ENCODE measurements around the gene SUN5. TPM values are rescaled to one million over a fixed set of nuclear protein-coding genes. Genes with fewer than 3 reads are reported as not detected.

Gene SUN5
- total and polyA plus RNA-seq, 2 donors (not counting 3 experiments of a cell fraction or from before 2014, with no cell fraction given) = not detected

DNA sequence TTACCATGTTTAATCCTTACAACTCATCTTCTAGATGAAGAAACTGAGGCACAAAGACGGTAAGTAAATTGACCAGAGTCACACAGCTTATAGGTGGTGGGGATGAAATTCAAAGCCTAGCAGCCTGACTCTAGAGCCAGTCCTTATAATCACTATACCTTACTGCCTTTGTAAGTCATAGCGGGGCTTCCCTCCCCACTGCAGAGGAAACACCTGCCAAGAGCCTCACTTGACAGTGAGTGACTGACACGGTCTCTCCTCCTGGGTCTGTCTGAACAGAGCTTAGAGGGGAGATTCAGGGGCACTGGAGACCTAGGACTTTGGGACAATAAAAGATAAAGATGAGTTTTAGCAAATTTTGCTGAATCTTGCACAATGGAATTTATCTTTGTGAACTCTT, 12.8 kb downstream of the SUN5 start:
- ChIA-PET CTCF (no interaction called here), POLR2A (no interaction called here)
- H2AFZ ChIP-seq (ENCODE audit: low read depth, low read length) = no peak overlapping the region
- no TSS peak for BruUV-seq (replicated peaks)
- H3K4me2 ChIP-seq (ENCODE audit: insufficient read depth, low read length) = no peak overlapping the region
- FAIRE-seq (no peak), DNase-seq (ENCODE audit: low read depth, low spot score) (no peak)
- no peaks in the 10 kb centered on the region for H3K79me2 ChIP-seq (ENCODE audit: control insufficient read depth, insufficient read depth, low read length)
- intact Hi-C loops (cut with micrococcal nuclease) = no loop called here
- H4K20me1 ChIP-seq (replicated peaks; ENCODE audit: control insufficient read depth, extremely low read depth, insufficient read depth, low read length) = no peaks in the 10 kb centered on the region
- no peak overlapping the region for H3K27ac ChIP-seq (ENCODE audit: insufficient read depth, low read depth, low read length)
- no peaks in the 10 kb centered on the region for H3K36me3 ChIP-seq (ENCODE audit: control insufficient read depth in 2 of 2, extremely low read depth in 1 of 2, insufficient read depth in 2 of 2, low read length in 2 of 2)
- H3K4me3 ChIP-seq (replicated peaks in 1 of 3; ENCODE audit: insufficient read depth in 1 of 3, low read depth in 1 of 3, low read length in 3 of 3) = no peak overlapping the region
- TF ChIP-seq EZH2 (IDR thresholded peaks at IDR 0.05; ENCODE audit: borderline replicate concordance, low read depth, low read length, severe bottlenecking) (no peak), JUN (IDR thresholded peaks at IDR 0.05; ENCODE audit: borderline replicate concordance, insufficient read depth, insufficient read length, low read depth) (no peak), POLR2A (IDR thresholded peaks at IDR 0.05; ENCODE audit: low read depth, low read length) (no peak), MAX (IDR thresholded peaks at IDR 0.05; ENCODE audit: insufficient read depth, insufficient read length) (no peak)
- H3K9ac ChIP-seq (replicated peaks; ENCODE audit: extremely low read depth, insufficient read depth, low read length) = no peak overlapping the region
- H3K9me3 ChIP-seq (replicated peaks; ENCODE audit: control insufficient read depth, insufficient read depth, low read length) = no peaks in the 10 kb centered on the region
- peaks cover 2 to 4% of the 10 kb centered on the region in 2 experiments for H3K27me3 ChIP-seq (ENCODE audit: control insufficient read depth in 2 of 2, insufficient read depth in 2 of 2, low read length in 2 of 2)
- no peaks in the 10 kb centered on the region for H3K9me1 ChIP-seq (replicated peaks; ENCODE audit: control insufficient read depth, extremely low read depth, insufficient read depth, low read length)
- H3K4me1 ChIP-seq (ENCODE audit: control insufficient read depth, extremely low read depth, insufficient read depth, low read length) = no peaks in the 10 kb centered on the region
- dilution Hi-C loops (cut with MboI; ENCODE audit: extremely low pct_ligation_motif_present, low sequenced_read_pairs) = no loop called here

DNA sequence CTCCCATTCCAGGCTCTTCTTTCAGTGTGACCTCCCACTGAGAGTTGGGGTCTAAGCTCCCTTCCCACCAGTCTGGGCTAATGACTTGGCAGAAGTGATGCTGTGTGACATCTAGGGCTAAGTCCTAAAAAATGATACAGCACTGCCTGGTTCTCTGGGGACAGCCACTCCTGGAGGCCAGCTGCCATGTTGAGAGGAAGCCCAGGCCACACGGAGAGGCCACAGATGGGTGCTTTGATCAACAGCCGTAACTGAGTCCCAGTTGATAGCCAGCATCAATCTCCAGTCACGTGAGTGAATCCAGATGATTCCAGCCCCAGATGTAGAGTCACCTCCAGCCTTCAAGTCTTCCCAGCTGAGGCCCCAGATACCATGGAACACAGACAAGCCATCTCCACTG, 13.8 kb downstream of the SUN5 start:
- Histone ChIP-seq H3K79me2 (ENCODE audit: control insufficient read depth, insufficient read depth, low read length) (no peaks in the 10 kb centered on the region), H3K9me1 (replicated peaks; ENCODE audit: control insufficient read depth, extremely low read depth, insufficient read depth, low read length) (no peaks in the 10 kb centered on the region), H3K27ac (ENCODE audit: insufficient read depth, low read depth, low read length) (no peak overlapping the region), H3K4me3 (replicated peaks in 1 of 3; ENCODE audit: insufficient read depth in 1 of 3, low read depth in 1 of 3, low read length in 3 of 3) (no peak overlapping the region), H3K36me3 (ENCODE audit: control insufficient read depth in 2 of 2, extremely low read depth in 1 of 2, insufficient read depth in 2 of 2, low read length in 2 of 2) (no peaks in the 10 kb centered on the region), H2AFZ (ENCODE audit: low read depth, low read length) (no peak overlapping the region), H4K20me1 (replicated peaks; ENCODE audit: control insufficient read depth, extremely low read depth, insufficient read depth, low read length) (no peaks in the 10 kb centered on the region), H3K4me1 (ENCODE audit: control insufficient read depth, extremely low read depth, insufficient read depth, low read length) (no peaks in the 10 kb centered on the region), H3K4me2 (ENCODE audit: insufficient read depth, low read length) (no peak overlapping the region), H3K9me3 (replicated peaks; ENCODE audit: control insufficient read depth, insufficient read depth, low read length) (no peaks in the 10 kb centered on the region), H3K27me3 (ENCODE audit: control insufficient read depth in 2 of 2, insufficient read depth in 2 of 2, low read length in 2 of 2) (peaks cover 2 to 4% of the 10 kb centered on the region in 2 experiments), H3K9ac (replicated peaks; ENCODE audit: extremely low read depth, insufficient read depth, low read length) (no peak overlapping the region)
- dilution Hi-C loops (cut with MboI; ENCODE audit: extremely low pct_ligation_motif_present, low sequenced_read_pairs) = no loop called here
- ChIA-PET CTCF (no interaction called here), POLR2A (no interaction called here)
- intact Hi-C loops (cut with micrococcal nuclease) = no loop called here
- no TSS peak for BruUV-seq (replicated peaks)
- TF ChIP-seq JUN (IDR thresholded peaks at IDR 0.05; ENCODE audit: borderline replicate concordance, insufficient read depth, insufficient read length, low read depth) (no peak), MYC (IDR thresholded peaks at IDR 0.05; ENCODE audit: low read depth, low read length) (no peak), MAX (IDR thresholded peaks at IDR 0.05; ENCODE audit: insufficient read depth, insufficient read length) (no peak), EZH2 (IDR thresholded peaks at IDR 0.05; ENCODE audit: borderline replicate concordance, low read depth, low read length, severe bottlenecking) (no peak), FOS (IDR thresholded peaks at IDR 0.05; ENCODE audit: borderline replicate concordance, insufficient read depth, low read length) (no peak), POLR2A (IDR thresholded peaks at IDR 0.05; ENCODE audit: low read depth, low read length) (no peak), POLR2AphosphoS5 (IDR thresholded peaks at IDR 0.05; ENCODE audit: insufficient read depth, low read depth, low read length) (no peak), GATA2 (IDR thresholded peaks at IDR 0.05; ENCODE audit: insufficient read depth, insufficient read length, low read depth, low read length) (no peak)
- TF ChIP-seq, protein P1, sequence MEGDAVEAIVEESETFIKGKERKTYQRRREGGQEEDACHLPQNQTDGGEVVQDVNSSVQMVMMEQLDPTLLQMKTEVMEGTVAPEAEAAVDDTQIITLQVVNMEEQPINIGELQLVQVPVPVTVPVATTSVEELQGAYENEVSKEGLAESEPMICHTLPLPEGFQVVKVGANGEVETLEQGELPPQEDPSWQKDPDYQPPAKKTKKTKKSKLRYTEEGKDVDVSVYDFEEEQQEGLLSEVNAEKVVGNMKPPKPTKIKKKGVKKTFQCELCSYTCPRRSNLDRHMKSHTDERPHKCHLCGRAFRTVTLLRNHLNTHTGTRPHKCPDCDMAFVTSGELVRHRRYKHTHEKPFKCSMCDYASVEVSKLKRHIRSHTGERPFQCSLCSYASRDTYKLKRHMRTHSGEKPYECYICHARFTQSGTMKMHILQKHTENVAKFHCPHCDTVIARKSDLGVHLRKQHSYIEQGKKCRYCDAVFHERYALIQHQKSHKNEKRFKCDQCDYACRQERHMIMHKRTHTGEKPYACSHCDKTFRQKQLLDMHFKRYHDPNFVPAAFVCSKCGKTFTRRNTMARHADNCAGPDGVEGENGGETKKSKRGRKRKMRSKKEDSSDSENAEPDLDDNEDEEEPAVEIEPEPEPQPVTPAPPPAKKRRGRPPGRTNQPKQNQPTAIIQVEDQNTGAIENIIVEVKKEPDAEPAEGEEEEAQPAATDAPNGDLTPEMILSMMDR (IDR thresholded peaks at IDR 0.05; ENCODE audit: extremely low read depth in 1 of 2, insufficient read depth in 1 of 2, low read depth in 1 of 2, low read length in 2 of 2) = no peak
- DNase-seq (ENCODE audit: low read depth, low spot score) (no peak), FAIRE-seq (no peak)
